ENCODE results near the gene JTB. TPM values are rescaled to one million over a fixed set of nuclear protein-coding genes. Genes with fewer than 3 reads are reported as not detected.

JTB gene
- total and polyA plus RNA-seq, 9 of the 15 experiments (the other 6 are each of a cell fraction or from before 2014, with no cell fraction given) = 24.7 to 308 (median 151) TPM

- TF ChIP-seq U2AF1 (optimal IDR thresholded peaks at IDR 0.05; ENCODE audit: low read depth, low read length) (no peak), ZNF184 (CRISPR knock-in tag; IDR thresholded peaks at IDR 0.05) (no peak), NFYB (IDR thresholded peaks at IDR 0.05; ENCODE audit: extremely low read depth, insufficient read length) (peak; percentile 80), ZNF140 (CRISPR knock-in tag; IDR thresholded peaks at IDR 0.05) (no peak), CBX1 (IDR thresholded peaks at IDR 0.05; ENCODE audit: low read depth) (peak; percentile 77; the same call in 1 of the 2 replicates), DMBX1 (CRISPR knock-in tag; IDR thresholded peaks at IDR 0.05; ENCODE audit: borderline replicate concordance) (no peak), DEAF1 (CRISPR knock-in tag; IDR thresholded peaks at IDR 0.05) (no peak), EGR1 (conservative IDR thresholded peaks at IDR 0.05) (peak; percentile 73), RBM25 (IDR thresholded peaks at IDR 0.05; ENCODE audit: low read depth, low read length, severe bottlenecking) (peak; percentile 71), ZBTB40 (IDR thresholded peaks at IDR 0.05) (0 out of 2 replicates have a peak, but pooled peaks have one; percentile 15), ZBTB40 (CRISPR knock-in tag; IDR thresholded peaks at IDR 0.05) (no peak), E2F8 (IDR thresholded peaks at IDR 0.05; ENCODE audit: low read depth, partially characterized antibody) (peak; percentile 16), CHD2 (IDR thresholded peaks at IDR 0.05; ENCODE audit: low read depth, low read length) (peak; percentile 92), ZNF408 (CRISPR knock-in tag; IDR thresholded peaks at IDR 0.05; ENCODE audit: low read depth) (no peak)
These were observed 14.2 kb downstream of the JTB start, which contains the start of gene SLC39A1 (continued) for GRCh38 chr1:153963030-153963849.
